Measurements from ENCODE around the gene GPD2. TPM values are rescaled to one million over a fixed set of nuclear protein-coding genes. Genes with fewer than 3 reads are reported as not detected.

GPD2 gene
- total and polyA plus RNA-seq, 2 of the 4 experiments (the other 2 are of a cell fraction), result 20.4 to 100 TPM

DNA sequence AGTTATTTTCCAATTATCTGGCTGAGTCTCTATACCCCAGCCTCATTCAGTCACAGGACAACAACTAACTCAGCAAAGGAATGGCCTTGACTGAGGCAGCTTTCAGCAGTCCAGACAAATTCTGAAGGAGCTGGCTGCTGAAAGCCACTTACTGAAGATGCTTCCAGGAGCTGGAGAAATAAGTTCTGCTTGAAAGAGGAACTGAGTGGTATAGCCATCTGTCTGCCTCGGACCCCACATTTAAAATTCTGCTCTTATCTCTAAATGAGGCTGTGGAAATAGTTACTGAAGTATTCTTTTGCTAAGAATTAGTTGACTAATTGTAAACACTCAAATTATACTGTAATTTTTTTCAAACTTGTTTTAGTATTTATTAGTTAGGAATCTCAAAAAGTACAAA, 9.1 kb upstream of the GPD2 start:
- WGBS, 2 experiments (ENCODE audit: extremely low coverage in 2 of 2, insufficient read length in 1 of 2), result no CpG with 5 or more reads among the region's 1 CpG
- Histone ChIP-seq H3K56ac (ENCODE audit: extremely low read depth, insufficient read depth, low read length) (no peak overlapping the region), H4K5ac (ENCODE audit: low read depth, low read length) (no peak overlapping the region), H3K9me1 (ENCODE audit: insufficient read depth, low read length) (no peaks in the 10 kb centered on the region), H4K8ac (ENCODE audit: low read depth in 2 of 2, low read length in 2 of 2) (no peak overlapping the region), H3K9ac (ENCODE audit: low read depth, low read length) (no peak overlapping the region), H2BK120ac (ENCODE audit: low read depth, low read length) (no peak overlapping the region), H3K27me3 (ENCODE audit: control insufficient read depth, insufficient read depth, low read length) (no peaks in the 10 kb centered on the region; the same call in 1 of the 2 replicates), H2AK9ac (replicated peaks; ENCODE audit: low read depth, low read length, poor library complexity) (no peak overlapping the region), H3K14ac (replicated peaks; ENCODE audit: low read depth, low read length) (no peak overlapping the region), H3K4me3 (ENCODE audit: insufficient read depth, low read depth, low read length) (no peak overlapping the region), H3K9me3 (ENCODE audit: control insufficient read depth, insufficient read depth, low read length) (no peaks in the 10 kb centered on the region), H4K91ac (ENCODE audit: insufficient read depth, low read depth, low read length) (no peak overlapping the region), H3K4ac (ENCODE audit: low read depth, low read length) (no peak overlapping the region), H4K20me1 (ENCODE audit: insufficient read depth, low read length) (no peaks in the 10 kb centered on the region), H2AK5ac (ENCODE audit: low read depth, low read length) (no peak overlapping the region), H3K79me1 (ENCODE audit: low read depth in 1 of 2, low read length in 2 of 2) (no peaks in the 10 kb centered on the region), H2AFZ (replicated peaks; ENCODE audit: low read length, poor library complexity) (no peak overlapping the region), H3K4me2 (ENCODE audit: low read depth, low read length) (no peak overlapping the region), H3K36me3 (ENCODE audit: control insufficient read depth, insufficient read depth, low read length) (no peaks in the 10 kb centered on the region), H2BK20ac (ENCODE audit: low read depth, low read length) (no peak overlapping the region), H3K18ac (ENCODE audit: low read depth, low read length) (no peak overlapping the region), H3K23ac (ENCODE audit: low read depth, low read length) (no peak overlapping the region), H2BK5ac (ENCODE audit: low read depth, low read length, poor library complexity, severe bottlenecking) (no peak overlapping the region), H3K4me1 (ENCODE audit: control insufficient read depth, insufficient read depth, low read length) (peaks cover 6% of the 10 kb centered on the region; the same call in 1 of the 2 replicates), H2BK15ac (ENCODE audit: low read depth, low read length) (no peak overlapping the region), H3K27ac (ENCODE audit: insufficient read depth, low read length) (no peak overlapping the region)
- TF ChIP-seq, protein P1, sequence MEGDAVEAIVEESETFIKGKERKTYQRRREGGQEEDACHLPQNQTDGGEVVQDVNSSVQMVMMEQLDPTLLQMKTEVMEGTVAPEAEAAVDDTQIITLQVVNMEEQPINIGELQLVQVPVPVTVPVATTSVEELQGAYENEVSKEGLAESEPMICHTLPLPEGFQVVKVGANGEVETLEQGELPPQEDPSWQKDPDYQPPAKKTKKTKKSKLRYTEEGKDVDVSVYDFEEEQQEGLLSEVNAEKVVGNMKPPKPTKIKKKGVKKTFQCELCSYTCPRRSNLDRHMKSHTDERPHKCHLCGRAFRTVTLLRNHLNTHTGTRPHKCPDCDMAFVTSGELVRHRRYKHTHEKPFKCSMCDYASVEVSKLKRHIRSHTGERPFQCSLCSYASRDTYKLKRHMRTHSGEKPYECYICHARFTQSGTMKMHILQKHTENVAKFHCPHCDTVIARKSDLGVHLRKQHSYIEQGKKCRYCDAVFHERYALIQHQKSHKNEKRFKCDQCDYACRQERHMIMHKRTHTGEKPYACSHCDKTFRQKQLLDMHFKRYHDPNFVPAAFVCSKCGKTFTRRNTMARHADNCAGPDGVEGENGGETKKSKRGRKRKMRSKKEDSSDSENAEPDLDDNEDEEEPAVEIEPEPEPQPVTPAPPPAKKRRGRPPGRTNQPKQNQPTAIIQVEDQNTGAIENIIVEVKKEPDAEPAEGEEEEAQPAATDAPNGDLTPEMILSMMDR (conservative IDR thresholded peaks at IDR 0.05; ENCODE audit: low read depth, low read length), result no peak
- no peak for TF ChIP-seq MAZ (IDR thresholded peaks at IDR 0.05; ENCODE audit: borderline replicate concordance, low read depth, low read length)
- no TSS peak for BruUV-seq (replicated peaks)
- ATAC-seq (ENCODE audit: low read depth) (no peak), DNase-seq (no peak)
- in situ Hi-C loops (cut with MboI; ENCODE audit: low sequenced_read_pairs) (no loop called here), dilution Hi-C loops (cut with HindIII; ENCODE audit: low sequenced_read_pairs, unreplicated experiment) (no loop called here), intact Hi-C loops (cut with micrococcal nuclease) (no loop called here)
- ChIA-PET CTCF (no interaction called here), POLR2A (ENCODE audit: unreplicated experiment) (no interaction called here)

Data from IMR-90 (cell line).